Mesodermal cell (in vitro differentiated cells): ENCODE measurements around the gene ADAP1.

Experiments used
- H3K27ac ChIP-seq: 2 replicates; pipeline ENCODE4 v1.7.0; 2013; ENCODE audit warnings: mild to moderate bottlenecking, low read depth, low read length, moderate library complexity; ENCODE audit not compliant: severe bottlenecking
- H3K36me3 ChIP-seq: 2 replicates; pipeline ENCODE4 v1.7.1; 2013; ENCODE audit warnings: mild to moderate bottlenecking, low read length, moderate library complexity; ENCODE audit not compliant: control insufficient read depth, insufficient read depth
- H3K4me1 ChIP-seq: one replicate; pipeline ENCODE4 v1.7.1; 2013; ENCODE audit warnings: mild to moderate bottlenecking, low read length; ENCODE audit not compliant: insufficient read depth, control insufficient read depth, poor library complexity, severe bottlenecking
- H3K4me3 ChIP-seq: 2 replicates; pipeline ENCODE4 v1.7.0; 2013; ENCODE audit warnings: low read length, control low read depth, mild to moderate bottlenecking; ENCODE audit not compliant: insufficient read depth, poor library complexity, severe bottlenecking; ENCODE audit errors: extremely low read depth
- H3K9me3 ChIP-seq: 2 replicates; pipeline ENCODE4 v1.7.1; 2013; ENCODE audit warnings: mild to moderate bottlenecking, low read length, moderate library complexity; ENCODE audit not compliant: control insufficient read depth
- WGBS, 2 experiments: methylation state at CpG; one replicate each; pipeline ENCODE4 v1.1.5; 2013; ENCODE audit warnings: missing lambda C conversion rate in 2 of 2; ENCODE audit not compliant: insufficient coverage in 2 of 2; 5-methylcytosine and 5-hydroxymethylcytosine counted together

Gene ADAP1

GRCh38 chr7:879706-880105 is 74.8 kb downstream of the ADAP1 start:
- 95 to 97% methylated on average over 12 to 14 of the region's 14 CpGs for WGBS, 2 experiments
- Histone ChIP-seq H3K36me3 (peaks cover 31% of the 10 kb centered on the region), H3K27ac (no peak overlapping the region), H3K4me1 (peaks cover 22% of the 10 kb centered on the region), H3K9me3 (no peaks in the 10 kb centered on the region), H3K4me3 (no peak overlapping the region)

- peaks cover 32% of the 10 kb centered on the region for H3K36me3 ChIP-seq
- H3K4me3 ChIP-seq, result no peak overlapping the region
- WGBS, 2 experiments, result 94% methylated on average over 15 of the region's 15 CpGs
- peaks cover 18% of the 10 kb centered on the region for H3K4me1 ChIP-seq
- H3K9me3 ChIP-seq, result no peaks in the 10 kb centered on the region
- no peak overlapping the region for H3K27ac ChIP-seq
Observed at GRCh38 chr7:879093-879492, 75.4 kb downstream of the ADAP1 start.

DNA sequence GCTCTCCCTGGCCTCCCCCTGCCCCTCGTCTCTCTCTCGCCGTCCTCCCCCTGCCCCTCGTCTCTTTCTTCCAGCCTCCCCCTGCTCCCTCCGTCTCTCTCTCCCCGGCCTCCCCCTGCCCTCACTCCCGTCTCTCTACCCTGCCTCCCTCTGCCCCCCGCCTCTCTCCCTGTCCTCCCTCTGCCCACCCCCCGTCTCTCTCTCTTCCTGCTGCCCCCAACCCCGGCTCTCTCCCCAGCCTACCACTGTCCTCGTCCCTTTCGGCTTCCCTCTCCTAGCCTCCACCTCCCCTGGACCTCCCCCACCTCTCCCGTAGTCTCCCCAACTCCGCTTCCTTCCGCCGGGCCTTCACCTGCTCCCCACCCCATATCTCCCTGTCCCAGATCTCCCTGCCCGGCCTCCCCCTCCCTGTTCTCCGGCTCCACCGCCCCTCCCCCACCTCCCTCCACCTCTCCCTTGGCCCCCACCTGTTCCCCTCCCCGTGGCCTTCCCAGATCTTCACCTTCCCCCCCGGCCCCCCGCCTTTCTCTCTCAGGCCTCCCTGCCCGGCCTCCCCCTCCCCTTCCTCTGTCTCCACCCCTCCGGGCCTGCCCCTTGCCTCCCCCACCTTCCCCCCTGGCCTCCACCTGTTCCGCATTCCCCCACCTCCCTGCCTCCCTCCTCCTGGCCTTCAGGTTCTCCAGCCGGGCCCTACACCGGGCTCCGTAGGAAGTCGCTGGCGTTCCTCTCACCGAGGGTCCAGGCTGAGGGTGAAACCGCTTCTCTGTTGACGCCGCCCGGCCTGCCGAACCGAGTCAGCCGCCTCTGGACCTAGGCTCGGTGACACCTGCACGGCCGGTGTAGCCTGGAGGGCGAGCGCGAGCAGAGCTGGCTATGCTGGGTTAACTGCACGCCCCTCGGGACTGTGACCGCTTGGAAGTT is 76.9 kb downstream of the ADAP1 start:
- peaks cover 45% of the 10 kb centered on the region for H3K36me3 ChIP-seq
- H3K4me1 ChIP-seq, result peaks cover 8% of the 10 kb centered on the region
- H3K27ac ChIP-seq, result peak overlapping the region; percentile 79
- 13 to 26% methylated on average over 21 to 33 of the region's 47 CpGs for WGBS, 2 experiments
- H3K4me3 ChIP-seq, result peak overlapping the region; percentile 86
- H3K9me3 ChIP-seq, result no peaks in the 10 kb centered on the region

- Histone ChIP-seq H3K27ac (peak overlapping the region; percentile 79), H3K36me3 (peaks cover 51% of the 10 kb centered on the region), H3K9me3 (no peaks in the 10 kb centered on the region), H3K4me3 (peak overlapping the region; percentile 86), H3K4me1 (peaks cover 8% of the 10 kb centered on the region)
- 0% methylated on average over 25 of the region's 26 CpGs for WGBS, 2 experiments
Observed at GRCh38 chr7:876972-877311, 77.5 kb downstream of the ADAP1 start.

DNA sequence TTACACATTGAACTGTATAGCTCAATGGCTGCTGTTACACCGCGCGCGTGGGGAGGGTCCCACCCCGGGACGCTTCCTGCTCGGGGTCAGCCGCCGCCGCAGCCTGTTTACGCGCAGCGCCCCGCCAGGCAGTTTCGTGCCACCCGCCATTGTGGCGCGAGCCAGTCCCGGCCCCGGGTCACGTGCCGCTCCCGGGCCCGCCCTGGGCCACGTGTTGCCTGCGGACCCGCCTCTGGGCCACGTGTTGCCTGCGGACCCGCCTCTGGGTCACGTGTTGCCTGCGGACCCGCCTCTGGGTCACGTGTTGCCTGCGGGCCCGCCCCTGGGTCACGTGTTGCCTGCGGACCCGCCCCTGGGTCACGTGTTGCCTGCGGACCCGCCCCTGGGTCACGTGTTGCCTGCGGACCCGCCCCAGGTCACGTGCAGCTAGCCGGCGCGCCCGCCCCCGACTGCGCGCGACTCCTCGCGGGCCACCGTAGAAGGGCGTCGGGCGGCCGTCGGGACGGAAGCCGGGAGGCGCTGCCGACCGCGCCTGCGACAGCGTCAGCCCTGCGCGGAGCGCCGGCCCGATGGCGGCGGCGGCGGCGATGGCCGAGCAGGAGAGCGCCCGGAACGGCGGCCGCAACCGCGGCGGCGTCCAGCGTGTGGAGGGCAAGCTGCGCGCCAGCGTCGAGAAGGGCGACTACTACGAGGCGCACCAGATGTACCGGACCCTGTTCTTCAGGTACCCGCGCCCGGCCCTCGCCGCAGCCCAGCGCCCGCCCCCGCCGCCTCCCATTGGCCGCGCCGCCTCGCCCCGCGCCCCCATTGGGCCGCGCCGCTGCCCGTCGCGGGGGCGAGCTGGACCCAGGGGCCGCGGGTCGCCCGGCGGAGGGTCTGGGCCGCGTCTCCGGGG is 78.2 kb downstream of the ADAP1 start, which contains the start of gene GET4:
Gene GET4, plus strand, starts transcription at position 478 of the 895 bp plus-strand sequence. Its CDS starts 92 bp downstream, at position 570.
- H3K4me3 ChIP-seq, result peak within 1 kb of the TSS; percentile 86
- peak within 1 kb of the TSS; percentile 79 for H3K27ac ChIP-seq
- 1 to 4% methylated on average over 53 to 108 of the region's 129 CpGs for WGBS, 2 experiments
- H3K9me3 ChIP-seq, result no peaks in the 10 kb centered on the region
- H3K4me1 ChIP-seq, result peaks cover 8% of the 10 kb centered on the region
- peaks cover 52% of the 10 kb centered on the region for H3K36me3 ChIP-seq

- no peak overlapping the region for H3K4me3 ChIP-seq
- 95% methylated on average over 18 to 19 of the region's 27 CpGs for WGBS, 2 experiments
- peaks cover 59% of the 10 kb centered on the region for H3K36me3 ChIP-seq
- peaks cover 8% of the 10 kb centered on the region for H3K4me1 ChIP-seq
- no peaks in the 10 kb centered on the region for H3K9me3 ChIP-seq
- H3K27ac ChIP-seq, result peak overlapping the region; percentile 57
Observed at GRCh38 chr7:875476-876076, 78.9 kb downstream of the ADAP1 start.

DNA sequence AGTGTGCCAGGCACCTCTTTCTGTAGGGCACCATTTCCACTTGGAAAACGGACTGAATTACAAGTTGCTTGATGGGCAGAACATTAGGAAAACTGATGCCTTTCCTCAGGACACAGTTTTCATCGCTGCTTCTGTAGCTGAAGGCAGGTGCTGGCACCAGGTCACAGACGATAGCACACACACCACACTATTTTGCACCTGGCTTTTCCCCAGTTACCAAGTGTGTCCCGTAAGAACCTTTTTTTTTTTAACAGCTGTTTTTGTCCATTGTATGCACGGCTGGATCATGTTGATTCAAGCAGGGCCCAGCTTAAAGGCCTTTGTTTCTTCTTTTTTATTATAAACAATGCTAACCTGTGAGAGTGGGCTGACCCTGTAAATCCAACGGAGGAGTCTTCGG is 79.4 kb downstream of the ADAP1 start:
- H3K9me3 ChIP-seq, result no peaks in the 10 kb centered on the region
- peaks cover 64% of the 10 kb centered on the region for H3K36me3 ChIP-seq
- H3K4me3 ChIP-seq, result no peak overlapping the region
- 94 to 97% methylated on average over 6 to 7 of the region's 7 CpGs for WGBS, 2 experiments
- peaks cover 8% of the 10 kb centered on the region for H3K4me1 ChIP-seq
- no peak overlapping the region for H3K27ac ChIP-seq

- Histone ChIP-seq H3K27ac (peak overlapping the region; percentile 94), H3K36me3 (peaks cover 65% of the 10 kb centered on the region)
- WGBS, 2 experiments, result 72 to 80% methylated on average over 2 to 6 of the region's 9 CpGs
Observed at GRCh38 chr7:874031-874749, 80.3 kb downstream of the ADAP1 start.

GRCh38 chr7:873367-874002 is 81.0 kb downstream of the ADAP1 start:
- no peak overlapping the region for H3K4me3 ChIP-seq

More at GRCh38 chr7:874031-874749, 80.3 kb downstream of the ADAP1 start:
- Histone ChIP-seq H3K4me1 (peaks cover 8% of the 10 kb centered on the region), H3K4me3 (no peak overlapping the region), H3K9me3 (no peaks in the 10 kb centered on the region)

More at GRCh38 chr7:873367-874002, 81.0 kb downstream of the ADAP1 start:
- H3K27ac ChIP-seq, result peak overlapping the region; percentile 94
- peaks cover 62% of the 10 kb centered on the region for H3K36me3 ChIP-seq
- H3K4me1 ChIP-seq, result peaks cover 8% of the 10 kb centered on the region
- WGBS, 2 experiments, result 52 to 60% methylated on average over 17 of the region's 18 CpGs
- H3K9me3 ChIP-seq, result no peaks in the 10 kb centered on the region
